Measurements from ENCODE around the gene CES3.
"Not testable (repeated sequence)": the region's sequence is repeated elsewhere in the genome, so short reads cannot be mapped to it uniquely, and the experiment has no call there.

CES3 gene

DNA sequence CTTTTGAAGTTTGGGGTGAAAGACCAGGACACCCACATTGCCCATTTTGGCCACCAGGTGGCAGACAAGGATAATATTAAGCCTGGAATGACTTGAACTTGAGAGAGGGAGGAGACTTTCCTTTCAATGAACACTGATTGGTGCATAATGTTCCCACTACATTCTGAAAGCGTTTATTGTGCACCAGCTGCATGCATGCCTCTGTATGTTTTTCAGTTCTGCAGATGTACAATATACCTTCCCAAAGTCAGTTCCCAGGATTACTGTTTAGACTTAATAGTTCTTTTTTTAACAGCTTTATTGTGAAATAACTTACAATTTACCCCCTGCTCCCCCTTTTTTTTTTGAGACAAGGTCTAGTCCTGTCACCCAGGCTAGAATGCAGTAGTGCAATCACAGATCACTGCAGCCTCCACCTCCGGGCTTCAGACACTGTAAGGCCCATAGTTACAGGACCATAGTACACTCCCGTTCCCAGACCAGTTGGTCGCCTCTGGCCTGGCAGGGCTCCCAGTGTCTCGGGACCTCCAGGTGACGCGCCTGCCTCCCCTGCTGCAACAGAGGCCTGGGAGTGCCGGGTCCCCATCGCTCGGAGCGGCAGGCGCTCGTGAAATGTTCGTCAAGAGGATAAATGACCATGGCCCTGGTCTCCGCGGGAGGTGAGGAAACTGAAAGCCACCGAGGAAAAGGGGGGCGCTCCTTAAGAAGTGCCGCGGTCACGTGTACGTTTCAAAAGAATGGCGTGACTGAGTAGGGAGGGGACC is 13.6 kb upstream of the CES3 start:
- no peak for DNase-seq

DNA sequence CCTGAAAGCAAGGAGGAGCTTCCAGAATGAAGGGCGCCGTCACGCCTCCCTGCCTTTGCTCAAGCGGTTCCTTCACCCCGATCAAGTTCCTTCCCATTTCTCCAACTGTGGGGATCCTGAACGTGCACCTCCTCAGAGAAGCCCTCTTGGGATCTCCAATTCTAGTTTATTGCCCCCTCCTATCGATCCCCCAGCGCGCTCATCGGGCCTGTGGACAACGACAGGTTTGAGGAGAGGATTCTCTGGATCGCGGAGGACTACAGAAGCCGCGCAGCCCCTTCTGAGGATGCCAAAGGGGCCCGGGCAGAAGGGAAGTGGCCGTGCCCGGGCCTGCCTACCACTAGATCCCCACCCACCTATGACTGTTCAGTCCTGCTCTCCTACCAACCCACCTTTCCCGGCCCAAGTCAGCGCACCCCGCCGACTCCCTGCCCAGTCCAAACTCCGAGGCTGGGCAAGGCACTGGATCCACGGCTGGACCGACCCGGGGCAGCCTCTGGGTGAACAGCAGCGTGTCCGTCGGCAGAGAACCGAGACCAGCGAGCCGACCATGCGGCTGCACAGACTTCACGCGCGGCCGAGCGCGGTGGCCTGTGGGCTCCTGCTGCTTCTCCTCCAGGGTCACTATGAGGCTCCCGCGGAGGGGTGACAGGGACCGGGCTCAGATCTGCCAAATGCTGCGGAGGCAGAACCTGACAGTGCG is 12.8 kb upstream of the CES3 start:
- no peak for DNase-seq

DNA sequence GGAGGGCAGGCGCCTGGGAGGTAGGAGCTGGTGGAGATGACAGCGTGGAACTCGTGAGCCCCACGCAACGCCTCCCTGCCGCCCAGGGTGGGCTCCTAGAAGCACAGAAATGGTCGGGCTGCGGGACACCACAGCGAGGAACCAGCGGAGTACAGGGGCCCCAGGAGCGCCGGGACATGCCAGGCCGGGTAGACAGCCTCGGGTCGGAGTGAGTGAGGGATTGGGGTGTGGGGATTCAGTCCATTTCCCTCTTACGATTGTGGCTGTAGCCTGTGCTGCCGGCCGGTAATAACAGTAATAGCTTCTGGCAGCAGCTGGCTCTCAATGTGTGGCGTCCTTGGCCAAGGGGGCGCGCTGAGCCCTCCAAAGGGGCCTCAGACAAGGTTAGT is 12.2 kb upstream of the CES3 start:
- no peak for DNase-seq

- no peak for DNase-seq
Measured at GRCh38 chr16:66949472-66949871, 11.6 kb upstream of the CES3 start.

DNA sequence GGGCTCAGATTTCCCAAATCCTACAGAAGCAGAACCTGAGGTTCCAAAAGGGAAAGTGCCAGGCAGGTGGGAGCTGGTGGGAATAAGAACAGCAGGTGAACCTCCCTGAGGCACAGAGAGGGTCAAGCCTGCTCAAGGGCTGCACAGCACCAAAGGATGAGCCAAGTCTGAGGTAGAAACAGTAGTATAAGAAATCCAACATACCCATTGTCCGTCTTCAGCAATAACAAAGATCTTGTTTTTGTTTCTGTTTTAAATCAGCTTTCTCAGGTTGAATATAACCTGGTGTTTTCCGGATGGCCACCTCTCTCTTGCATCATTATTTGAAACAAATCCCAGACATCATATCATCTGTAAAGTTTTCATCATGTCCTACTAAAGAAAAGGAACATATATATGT is 10.6 kb upstream of the CES3 start:
- no peak for DNase-seq

DNA sequence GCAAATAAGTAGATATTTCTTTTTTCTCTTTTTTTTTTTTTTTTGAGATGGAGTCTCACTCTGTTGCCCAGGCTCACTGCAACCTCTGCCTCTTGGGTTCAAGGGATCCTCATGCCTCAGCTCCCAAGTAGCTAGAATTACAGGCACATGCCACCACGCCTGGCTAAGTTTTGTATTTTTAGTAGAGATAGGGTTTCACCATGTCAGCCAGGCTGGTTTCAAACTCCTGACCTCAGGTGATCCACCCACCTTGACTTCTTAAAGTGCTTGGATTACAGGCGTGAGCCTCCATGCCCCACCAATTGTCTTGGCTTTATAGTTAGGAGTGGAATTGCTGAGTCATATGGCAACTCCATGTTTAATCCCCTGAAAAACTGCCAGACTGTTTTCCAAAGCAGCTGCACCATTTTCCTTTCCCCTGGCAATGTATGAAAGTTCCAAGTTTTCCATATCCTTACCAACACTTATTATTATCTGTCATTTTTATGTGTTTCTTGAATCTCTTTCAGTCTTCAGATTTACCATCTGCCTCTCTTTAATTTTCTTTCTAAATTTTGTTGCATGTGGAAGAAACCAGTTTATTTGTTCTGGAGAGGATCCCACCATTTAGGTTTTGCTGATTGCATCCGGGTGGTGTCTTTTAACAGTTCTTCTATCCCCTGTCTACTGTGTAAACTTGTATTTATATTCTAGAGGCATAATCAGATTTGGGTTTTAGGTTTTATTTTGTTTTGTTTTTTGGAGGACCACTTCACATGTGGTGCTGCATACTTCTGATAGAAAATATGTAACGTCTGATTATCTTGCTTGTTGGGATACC is 9.9 kb upstream of the CES3 start:
- DNase-seq: no peak

- no peak for DNase-seq
Measured at GRCh38 chr16:66952430-66953110, 8.5 kb upstream of the CES3 start.

DNA sequence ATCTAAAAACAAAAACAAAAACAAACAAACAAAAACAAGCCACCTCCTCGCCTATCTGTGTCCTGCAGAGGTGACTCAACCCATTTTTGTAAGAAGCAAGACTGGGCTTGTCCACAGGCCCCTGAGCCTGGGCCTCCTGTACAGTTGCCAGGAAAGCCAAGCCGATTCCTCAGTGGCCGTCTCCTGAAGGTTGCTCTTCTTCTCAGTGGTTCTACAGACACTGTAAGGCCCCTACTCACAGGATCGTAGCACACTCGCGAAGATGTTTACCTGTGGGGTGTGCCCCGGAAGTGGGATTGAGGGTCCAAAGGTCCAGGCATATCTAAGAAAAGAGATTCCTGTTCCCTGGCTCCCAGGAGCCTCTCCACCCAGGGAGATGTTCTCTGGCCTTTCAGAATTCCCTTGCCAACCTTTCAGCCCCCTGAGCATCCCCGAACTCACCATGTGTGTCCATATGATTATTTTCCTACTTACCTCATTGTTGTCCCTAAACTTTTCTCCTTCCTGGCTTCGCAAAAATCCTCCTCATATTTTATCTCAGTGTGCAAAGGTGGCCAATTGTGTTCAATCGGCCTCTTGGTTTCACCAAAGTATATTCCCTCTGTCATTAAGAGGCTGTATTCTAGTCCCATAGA is 7.5 kb upstream of the CES3 start:
- no peak for DNase-seq

DNA sequence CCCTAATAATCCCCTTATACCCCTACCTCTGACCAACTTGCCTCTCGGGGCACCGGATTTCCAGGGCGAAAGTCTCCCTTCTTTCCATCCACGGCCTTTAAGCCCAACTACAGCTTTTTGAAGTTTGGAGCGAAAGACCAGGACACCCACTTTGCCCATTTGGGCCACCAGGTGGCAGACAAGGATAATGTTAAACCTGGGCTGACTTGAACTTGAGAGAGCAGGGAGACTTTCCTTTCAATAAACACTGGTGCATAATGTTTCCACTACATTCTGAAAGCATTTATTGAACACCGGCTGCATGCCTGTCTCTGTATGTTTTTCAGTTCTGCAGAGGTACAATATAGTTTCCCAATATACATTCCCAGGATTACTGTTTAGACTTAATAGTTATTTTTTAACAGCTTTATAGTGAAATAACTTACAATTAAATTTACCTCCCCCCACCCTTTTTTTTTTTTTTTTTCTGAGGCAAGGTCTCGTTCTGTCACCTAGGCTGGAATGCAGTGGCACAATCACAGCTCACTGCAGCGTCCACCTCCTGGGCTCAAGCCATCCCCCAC is 6.9 kb upstream of the CES3 start:
- DNase-seq: peak; percentile 32

- DNase-seq: not testable (repeated sequence)
Measured at GRCh38 chr16:66955363-66956153, 5.5 kb upstream of the CES3 start.

DNA sequence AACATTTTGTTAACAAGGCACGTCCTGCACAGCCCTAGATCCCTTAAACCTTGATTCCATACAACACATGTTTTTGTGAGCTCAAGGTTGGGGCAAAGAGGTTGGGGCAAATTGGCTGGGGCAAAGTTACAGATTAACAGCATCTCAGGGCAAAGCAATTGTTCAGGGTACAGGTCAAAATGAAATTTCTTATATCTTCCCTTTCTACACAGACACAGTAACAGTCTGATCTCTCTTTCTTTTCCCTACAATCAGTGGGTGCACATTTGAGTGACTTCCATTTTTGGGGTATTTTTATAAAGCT is 5.0 kb upstream of the CES3 start:
- DNase-seq: not testable (repeated sequence)

DNA sequence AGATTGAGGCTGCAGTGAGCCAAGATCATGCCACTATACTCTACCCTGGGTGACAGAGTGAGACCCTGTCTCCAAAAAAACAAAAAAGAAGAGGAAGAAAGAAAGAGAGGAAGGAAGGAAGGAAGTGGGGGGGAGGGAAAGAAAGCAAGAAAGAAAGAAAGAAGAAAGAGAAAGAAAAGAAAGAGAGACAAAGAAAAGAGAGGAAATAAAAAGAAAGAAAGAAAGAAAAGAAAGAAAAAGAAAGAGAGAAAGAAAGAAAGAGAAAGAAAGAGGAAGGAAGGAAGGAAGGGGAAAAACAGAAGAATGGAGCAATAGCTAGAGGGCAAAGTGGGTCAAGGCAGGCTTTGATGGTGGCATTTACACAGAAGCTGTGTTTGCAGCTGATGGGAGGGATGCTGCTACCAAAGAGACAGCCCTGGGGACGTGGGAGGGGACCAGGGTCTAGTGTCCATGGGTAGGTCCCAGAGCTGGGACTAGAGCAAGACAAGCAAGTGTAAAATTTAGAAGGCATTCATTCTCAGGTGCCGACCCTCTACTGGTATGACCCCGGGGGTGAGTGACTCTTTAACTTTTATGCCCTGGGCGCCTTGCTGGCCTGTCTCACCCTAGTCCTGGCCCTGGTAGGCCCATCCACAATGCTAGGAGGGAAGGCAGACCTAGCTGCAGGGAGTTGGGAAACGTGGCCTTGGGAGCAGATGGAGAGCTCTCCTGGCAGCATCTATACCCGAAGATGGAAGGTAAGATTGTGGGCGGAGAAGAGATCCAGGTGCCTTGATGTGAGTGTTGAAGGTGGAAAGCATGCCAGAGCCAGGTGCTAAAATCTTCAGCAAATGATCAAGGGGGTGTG is 2.0 kb upstream of the CES3 start:
- no peak for DNase-seq

DNA sequence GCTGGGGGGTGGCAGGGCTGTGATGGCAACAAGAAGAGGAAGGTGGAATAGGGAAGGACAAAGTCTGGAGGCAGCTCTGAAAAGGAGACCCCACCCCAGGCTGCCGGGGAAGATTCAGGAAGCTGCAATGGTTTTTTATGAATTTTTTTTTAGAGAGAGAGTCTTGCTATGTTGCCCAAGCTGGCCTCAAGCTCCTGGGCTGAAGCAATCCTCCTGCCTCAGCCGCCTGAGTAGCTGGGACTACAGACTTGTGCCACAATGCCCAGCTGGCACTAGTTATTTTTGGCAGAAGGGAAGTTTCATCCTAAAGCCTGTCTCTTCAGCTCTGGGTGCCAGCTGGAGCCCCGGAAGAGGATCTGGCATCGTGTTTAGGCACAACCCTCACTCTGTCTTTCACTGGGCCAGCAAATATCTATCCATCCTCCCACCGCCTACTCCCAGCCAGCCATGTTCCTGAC is 1.3 kb upstream of the CES3 start:
- DNase-seq: no peak

DNA sequence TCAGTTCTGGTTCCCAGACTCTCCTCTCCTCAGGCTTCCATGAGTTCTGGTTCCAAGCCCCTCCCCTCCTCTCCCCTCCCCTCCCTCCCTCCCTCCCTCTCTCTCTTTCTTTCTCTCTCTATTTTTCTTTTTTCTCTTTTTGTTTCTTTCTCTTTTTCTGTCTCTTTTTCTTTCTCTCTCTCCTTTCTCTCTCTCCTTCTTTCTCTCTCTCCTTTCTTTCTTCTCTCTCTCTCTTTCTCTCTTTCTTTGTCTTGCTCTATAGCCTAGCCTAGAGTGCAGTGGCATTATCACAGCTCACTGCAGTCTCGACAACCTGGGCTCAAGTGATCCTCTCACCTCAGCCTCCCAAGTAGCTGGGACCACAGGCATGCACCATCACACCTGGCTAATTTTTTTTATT is 796 bp upstream of the CES3 start:
- no peak for DNase-seq

DNA sequence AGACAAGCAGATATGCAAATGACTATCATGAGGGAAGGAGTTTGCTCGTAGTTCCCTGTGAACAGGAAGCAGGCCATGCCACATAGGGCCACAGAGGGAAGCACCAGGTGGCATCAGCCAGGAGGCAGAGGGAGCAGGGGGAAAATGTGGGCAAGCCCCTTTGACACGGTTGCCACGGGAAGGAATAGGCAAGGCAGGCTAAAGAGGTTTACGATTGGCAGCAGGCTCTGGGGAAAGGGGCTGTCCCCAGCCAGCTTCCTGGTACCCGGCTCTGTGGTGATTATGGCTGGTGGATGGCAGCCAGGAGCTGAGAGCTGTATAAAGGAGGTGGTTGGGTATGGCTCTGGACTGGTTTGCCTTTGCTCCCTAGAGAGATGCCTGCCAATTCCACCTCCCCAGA is 848 bp downstream of the CES3 start:
- DNase-seq: no peak

GRCh38 chr16:66964049-66964448 is 3.0 kb downstream of the CES3 start:
- DNase-seq: no peak

GRCh38 chr16:66968847-66969246 is 7.8 kb downstream of the CES3 start:
- no peak for DNase-seq

DNA sequence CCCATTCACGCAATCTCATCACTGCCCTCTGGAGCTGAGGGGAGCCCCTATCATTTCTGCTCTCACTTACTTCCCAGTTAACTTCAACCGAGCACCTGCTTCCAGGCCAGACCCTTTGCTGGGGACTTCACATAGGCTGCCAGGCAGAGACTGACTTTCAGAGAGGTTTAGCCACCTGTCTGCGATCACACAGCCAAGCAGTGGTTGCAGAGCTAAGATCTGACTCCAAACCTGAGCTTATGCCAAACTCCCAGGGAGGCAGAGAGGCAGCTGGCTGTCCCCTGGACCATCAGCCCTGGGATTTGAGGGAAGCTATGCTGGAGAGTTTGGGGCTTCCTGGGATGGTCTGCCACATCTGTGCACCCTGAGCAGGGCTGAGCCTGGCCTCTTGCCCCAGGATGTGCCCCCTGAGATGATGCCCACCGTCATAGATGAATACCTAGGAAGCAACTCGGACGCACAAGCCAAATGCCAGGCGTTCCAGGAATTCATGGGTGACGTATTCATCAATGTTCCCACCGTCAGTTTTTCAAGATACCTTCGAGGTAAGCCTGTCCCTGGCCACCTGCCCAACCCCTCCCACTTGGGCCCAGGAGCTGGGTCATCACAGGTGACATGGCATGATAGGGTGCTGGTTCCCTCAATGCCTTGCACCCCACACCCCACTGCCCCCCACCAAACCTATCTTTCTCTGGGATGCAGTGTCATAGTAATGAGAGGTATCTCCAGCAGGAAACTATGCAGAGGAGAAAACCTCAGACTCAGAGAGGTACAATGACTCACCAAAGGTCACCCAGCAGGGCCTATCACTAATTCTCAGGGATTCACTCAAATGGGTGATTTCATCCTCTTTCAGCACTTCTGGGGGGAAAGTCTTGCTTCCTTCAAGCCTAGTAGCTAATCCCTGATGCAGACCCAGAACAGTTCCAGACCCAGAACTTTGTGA is 10.0 kb downstream of the CES3 start:
- no peak for DNase-seq

DNA sequence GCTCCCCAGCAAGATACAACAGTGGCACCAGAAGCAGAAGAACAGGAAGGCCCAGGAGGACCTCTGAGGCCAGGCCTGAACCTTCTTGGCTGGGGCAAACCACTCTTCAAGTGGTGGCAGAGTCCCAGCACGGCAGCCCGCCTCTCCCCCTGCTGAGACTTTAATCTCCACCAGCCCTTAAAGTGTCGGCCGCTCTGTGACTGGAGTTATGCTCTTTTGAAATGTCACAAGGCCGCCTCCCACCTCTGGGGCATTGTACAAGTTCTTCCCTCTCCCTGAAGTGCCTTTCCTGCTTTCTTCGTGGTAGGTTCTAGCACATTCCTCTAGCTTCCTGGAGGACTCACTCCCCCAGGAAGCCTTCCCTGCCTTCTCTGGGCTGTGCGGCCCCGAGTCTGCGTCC is 11.9 kb downstream of the CES3 start:
- no peak for DNase-seq

Measured in NCI-H187 treated with DMSO at 0.1 percent for 48 hours (cell line).